ENCODE measurements around the gene STN1. TPM values are rescaled to one million over a fixed set of nuclear protein-coding genes. Genes with fewer than 3 reads are reported as not detected.

The STN1 gene
- total and polyA plus RNA-seq, 2 of the 4 experiments (the other 2 are of a cell fraction) = 17.8 to 32.3 TPM

- no peak overlapping the region for H4K5ac ChIP-seq (ENCODE audit: low read depth, low read length)
- no peak overlapping the region for H2BK120ac ChIP-seq (ENCODE audit: low read depth, low read length)
- H3K9ac ChIP-seq (ENCODE audit: low read depth, low read length) = no peak overlapping the region
- no peak overlapping the region for H3K4me2 ChIP-seq (ENCODE audit: low read depth, low read length)
- 52% methylated on average over 2 of the region's 6 CpGs; no CpG with 5 or more reads in 1 of the 2 experiments for WGBS, 2 experiments (ENCODE audit: extremely low coverage in 2 of 2, insufficient read length in 1 of 2)
- H3K4me3 ChIP-seq (ENCODE audit: insufficient read depth, low read depth, low read length) = no peak overlapping the region
- H2BK15ac ChIP-seq (ENCODE audit: low read depth, low read length) = no peak overlapping the region
- peak overlapping the region in 1 of 2 experiments; percentile 17; a peak in 1 of 4 replicates for H4K8ac ChIP-seq (ENCODE audit: low read depth in 2 of 2, low read length in 2 of 2)
- no peaks in the 10 kb centered on the region for H3K9me3 ChIP-seq (ENCODE audit: control insufficient read depth, insufficient read depth, low read length)
- H3K56ac ChIP-seq (ENCODE audit: extremely low read depth, insufficient read depth, low read length) = no peak overlapping the region
- peak overlapping the region; percentile 19 for H2AFZ ChIP-seq (replicated peaks; ENCODE audit: low read length, poor library complexity)
- in situ Hi-C loops (cut with MboI; ENCODE audit: low sequenced_read_pairs) (no loop called here), intact Hi-C loops (cut with micrococcal nuclease) (no loop called here), dilution Hi-C loops (cut with HindIII; ENCODE audit: low sequenced_read_pairs, unreplicated experiment) (no loop called here)
- no peak overlapping the region for H3K18ac ChIP-seq (ENCODE audit: low read depth, low read length)
- TF ChIP-seq NFE2L2 (IDR thresholded peaks at IDR 0.05; ENCODE audit: low read depth, low read length) = no peak
- TF ChIP-seq RFX5 (IDR thresholded peaks at IDR 0.05; ENCODE audit: low read depth, low read length) = no peak
- TF ChIP-seq CEBPB (IDR thresholded peaks at IDR 0.05; ENCODE audit: low read depth, low read length) = no peak
- TF ChIP-seq RCOR1 (IDR thresholded peaks at IDR 0.05; ENCODE audit: insufficient replicate concordance, low read length) = no peak
- TF ChIP-seq BHLHE40 (IDR thresholded peaks at IDR 0.05; ENCODE audit: low read depth, low read length) = no peak
- no peak for TF ChIP-seq RAD21 (IDR thresholded peaks at IDR 0.05; ENCODE audit: low read length)
- no peak for TF ChIP-seq CTCF (conservative IDR thresholded peaks at IDR 0.05; ENCODE audit: low read depth, low read length)
- TF ChIP-seq FOS (IDR thresholded peaks at IDR 0.05; ENCODE audit: low read depth, low read length) = no peak
- TF ChIP-seq MXI1 (IDR thresholded peaks at IDR 0.05; ENCODE audit: borderline replicate concordance, low read depth, low read length) = no peak
- no peak for TF ChIP-seq POLR2A (IDR thresholded peaks at IDR 0.05; ENCODE audit: low read depth, low read length)
- no peak for TF ChIP-seq MAZ (IDR thresholded peaks at IDR 0.05; ENCODE audit: borderline replicate concordance, low read depth, low read length)
- no peak for TF ChIP-seq MAFK (IDR thresholded peaks at IDR 0.05; ENCODE audit: low read depth, low read length)
- TF ChIP-seq USF2 (IDR thresholded peaks at IDR 0.05; ENCODE audit: low read depth, low read length) = no peak
- TF ChIP-seq ELK1 (IDR thresholded peaks at IDR 0.05; ENCODE audit: borderline replicate concordance, low read depth, low read length) = no peak
- TF ChIP-seq CHD1 (IDR thresholded peaks at IDR 0.05; ENCODE audit: low read depth, low read length) = no peak
- no peak for TF ChIP-seq SMC3 (IDR thresholded peaks at IDR 0.05; ENCODE audit: low read depth, low read length)
- H3K23ac ChIP-seq (ENCODE audit: low read depth, low read length) = no peak overlapping the region
- no peak; the same call in 1 of the 2 replicates for ATAC-seq (ENCODE audit: low read depth)
- peak; percentile 39 for DNase-seq
- H4K91ac ChIP-seq (ENCODE audit: insufficient read depth, low read depth, low read length) = no peak overlapping the region
- no peak overlapping the region for H2BK20ac ChIP-seq (ENCODE audit: low read depth, low read length)
- H2BK5ac ChIP-seq (ENCODE audit: low read depth, low read length, poor library complexity, severe bottlenecking) = no peak overlapping the region
- H4K20me1 ChIP-seq (ENCODE audit: insufficient read depth, low read length) = no peaks in the 10 kb centered on the region
- H2AK9ac ChIP-seq (replicated peaks; ENCODE audit: low read depth, low read length, poor library complexity) = no peak overlapping the region
- POLR2A ChIA-PET (ENCODE audit: unreplicated experiment) = no interaction called here
- no TSS peak for BruUV-seq (replicated peaks)
- H3K27ac ChIP-seq (ENCODE audit: insufficient read depth, low read length) = no peak overlapping the region
- H3K79me1 ChIP-seq (ENCODE audit: low read depth in 1 of 2, low read length in 2 of 2) = peaks cover 29 to 68% of the 10 kb centered on the region in 2 experiments
- peak overlapping the region; percentile 24; the same call in 1 of the 2 replicates for H2AK5ac ChIP-seq (ENCODE audit: low read depth, low read length)
- peak overlapping the region; percentile 41; the same call in 1 of the 2 replicates for H3K14ac ChIP-seq (replicated peaks; ENCODE audit: low read depth, low read length)
- CTCF ChIA-PET = no interaction called here
- no peaks in the 10 kb centered on the region for H3K36me3 ChIP-seq (ENCODE audit: control insufficient read depth, insufficient read depth, low read length)
- peaks cover 6% of the 10 kb centered on the region for H3K4me1 ChIP-seq (ENCODE audit: control insufficient read depth, insufficient read depth, low read length)
- no peak overlapping the region for H3K4ac ChIP-seq (ENCODE audit: low read depth, low read length)
- H3K27me3 ChIP-seq (ENCODE audit: control insufficient read depth, insufficient read depth, low read length) = no peaks in the 10 kb centered on the region
- peaks cover 10% of the 10 kb centered on the region for H3K9me1 ChIP-seq (ENCODE audit: insufficient read depth, low read length)
Measured at GRCh38 chr10:103843854-103844570, 74.0 kb downstream of the STN1 start.

All from IMR-90 (cell line).